Vagina (tissue), 2 donors: ENCODE measurements around the gene KRT38.

ENCODE experiments used
- CTCF ChIP-seq, 3 experiments: fragments of 450-650 bp in 2 of 3; fragments of 200-600 bp in 1 of 3; sonication (generic) in 1 of 3; IDR thresholded peaks; one replicate each; pipeline ENCODE4 v1.5.1; 2017 to 2019; ENCODE audit warnings: antibody characterized with exemption in 3 of 3, mild to moderate bottlenecking in 2 of 3, moderate library complexity in 2 of 3
- POLR2A ChIP-seq, 2 donors: fragments of 450-650 bp; IDR thresholded peaks; one replicate each; pipeline ENCODE4 v1.6.1; 2017; ENCODE audit warnings: antibody characterized with exemption in 2 of 2, mild to moderate bottlenecking in 2 of 2, moderate library complexity in 2 of 2
- POLR2AphosphoS5 ChIP-seq, 2 donors: sonication (generic); formaldehyde crosslinking; IDR thresholded peaks; one replicate each; pipeline ENCODE4 v1.9.0; 2017; ENCODE audit warnings: antibody characterized with exemption in 2 of 2, mild to moderate bottlenecking in 2 of 2, low read depth in 1 of 2; ENCODE audit not compliant: insufficient read depth in 1 of 2

- TF ChIP-seq CTCF (IDR thresholded peaks at IDR 0.05) (no peak), POLR2A (IDR thresholded peaks at IDR 0.05) (no peak), POLR2AphosphoS5 (IDR thresholded peaks at IDR 0.05; ENCODE audit: insufficient read depth in 1 of 2, low read depth in 1 of 2) (no peak)
Measured at GRCh38 chr17:41390411-41390938, 50.3 kb downstream of the KRT38 start.
